ENCODE results near the gene IL7R. TPM values are rescaled to one million over a fixed set of nuclear protein-coding genes. Genes with fewer than 3 reads are reported as not detected.

The IL7R gene
- total and polyA plus RNA-seq, 5 experiments from 2014 or later, result 569 to 1,437 (median 668) TPM

GRCh38 chr5:35876922-35877321 is 20.2 kb downstream of the IL7R start:
- peaks cover 44 to 92% (median 88%) of the 10 kb centered on the region in 4 donors for H3K4me1 Mint-ChIP-seq
- peak overlapping the region in 8 of 10 donors; percentile 15 to 78 (median 42) for H3K4me3 Mint-ChIP-seq
- DNase-seq (no peak), ATAC-seq (no peak)
- peaks cover 0 to 19% (median 2%) of the 10 kb centered on the region in 9 donors for H3K9me3 Mint-ChIP-seq
- H3K27me3 Mint-ChIP-seq, result no peaks in the 10 kb centered on the region
- POLR2A ChIA-PET, result interaction anchor here (1.0 to 10.9 kb wide), 4 partner anchors 17 to 98 kb away, joined by 3 to 250 read pairs (median 38); partner anchors contain the start of gene IL7R
- peak overlapping the region; percentile 82 to 97 (median 86) for H3K27ac Mint-ChIP-seq
- H3K36me3 Mint-ChIP-seq, result peaks cover 38 to 86% (median 82%) of the 10 kb centered on the region in 3 donors

- POLR2A ChIA-PET, result interaction anchor here (1.0 kb wide), 3 partner anchors 18 to 24 kb away, joined by 3 read pairs; no protein-coding TSS in a partner anchor
- DNase-seq, result no peak
These were observed 21.0 kb downstream of the IL7R start for GRCh38 chr5:35877655-35878054.

GRCh38 chr5:35878079-35878478 is 21.4 kb downstream of the IL7R start:
- DNase-seq (no peak), ATAC-seq (no peak)
- Mint-ChIP-seq H3K27me3 (no peaks in the 10 kb centered on the region), H3K36me3 (peaks cover 35 to 76% (median 75%) of the 10 kb centered on the region in 3 donors), H3K4me3 (peak overlapping the region in 9 of 10 donors; percentile 0 to 78 (median 46)), H3K9me3 (peaks cover 0 to 29% (median 2%) of the 10 kb centered on the region in 9 donors), H3K4me1 (peaks cover 47 to 97% (median 94%) of the 10 kb centered on the region in 4 donors), H3K27ac (peak overlapping the region; percentile 82 to 97 (median 86))
- POLR2A ChIA-PET, result interaction anchor here (1.0 to 7.3 kb wide), 8 partner anchors 8 to 99 kb away, joined by 3 to 66 read pairs (median 10); partner anchors contain the start of gene IL7R

More at GRCh38 chr5:35877655-35878054, 21.0 kb downstream of the IL7R start:
- Mint-ChIP-seq H3K27ac (peak overlapping the region; percentile 82 to 97 (median 86)), H3K9me3 (peaks cover 0 to 26% (median 2%) of the 10 kb centered on the region in 9 donors), H3K4me1 (peaks cover 48 to 98% (median 92%) of the 10 kb centered on the region in 4 donors), H3K4me3 (peak overlapping the region in 9 of 10 donors; percentile 0 to 78 (median 46)), H3K27me3 (no peaks in the 10 kb centered on the region), H3K36me3 (peaks cover 37 to 78% (median 77%) of the 10 kb centered on the region in 3 donors)
- no peak for ATAC-seq

GRCh38 chr5:35879096-35879495 is 22.4 kb downstream of the IL7R start:
- DNase-seq, result no peak
- Mint-ChIP-seq H3K36me3 (peaks cover 29 to 69% (median 64%) of the 10 kb centered on the region in 3 donors), H3K27ac (peak overlapping the region in 9 of 10 donors; percentile 62 to 95 (median 70)), H3K9me3 (peaks cover 0 to 29% (median 2%) of the 10 kb centered on the region in 9 donors), H3K27me3 (no peaks in the 10 kb centered on the region), H3K4me1 (peaks cover 52 to 97% (median 94%) of the 10 kb centered on the region in 4 donors), H3K4me3 (peak overlapping the region in 6 of 10 donors; percentile 8 to 59 (median 18))
- no peak for ATAC-seq
- POLR2A ChIA-PET, result interaction anchor here (0.7 to 7.3 kb wide), 10 partner anchors 9 to 130 kb away, joined by 3 to 66 read pairs (median 15); partner anchors contain the start of gene IL7R

GRCh38 chr5:35879649-35880048 is 23.0 kb downstream of the IL7R start:
- Mint-ChIP-seq H3K36me3 (peaks cover 23 to 63% (median 59%) of the 10 kb centered on the region in 3 donors), H3K9me3 (peaks cover 0 to 29% (median 2%) of the 10 kb centered on the region in 9 donors), H3K27ac (peak overlapping the region; percentile 16 to 95 (median 69)), H3K27me3 (no peaks in the 10 kb centered on the region), H3K4me1 (peaks cover 52 to 97% (median 93%) of the 10 kb centered on the region in 4 donors), H3K4me3 (peak overlapping the region in 4 of 10 donors; percentile 13 to 21 (median 16))
- POLR2A ChIA-PET, result interaction anchor here (0.8 to 7.3 kb wide), 13 partner anchors 9 to 229 kb away, joined by 3 to 66 read pairs (median 6); partner anchors contain the start of gene IL7R
- no peak for ATAC-seq
- DNase-seq, result no peak

DNA sequence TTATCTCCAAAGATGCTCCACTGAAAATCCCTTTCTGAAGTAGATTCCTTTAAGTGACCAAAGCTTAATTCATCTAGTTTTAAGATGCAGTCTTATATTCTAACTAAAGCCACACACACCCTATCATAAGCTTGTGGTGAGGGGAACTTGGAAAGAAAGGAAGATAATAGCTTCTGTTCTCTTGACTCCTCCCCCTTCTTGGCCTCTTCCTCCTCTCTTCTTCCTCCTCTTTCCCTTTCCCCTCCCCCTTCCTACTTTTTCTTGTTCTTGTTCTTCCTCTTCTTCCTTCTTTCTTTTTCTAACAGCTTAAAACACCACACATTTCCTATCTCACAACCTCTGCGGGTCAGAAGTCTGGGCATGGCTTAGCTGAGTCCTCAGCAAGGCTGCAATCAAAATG is 23.5 kb downstream of the IL7R start:
- DNase-seq (no peak), ATAC-seq (no peak)
- H3K36me3 Mint-ChIP-seq, result peaks cover 20 to 58% (median 54%) of the 10 kb centered on the region in 3 donors
- peak overlapping the region in 8 of 10 donors; percentile 61 to 95 (median 76) for H3K27ac Mint-ChIP-seq
- H3K27me3 Mint-ChIP-seq, result no peaks in the 10 kb centered on the region
- peak overlapping the region in 5 of 10 donors; percentile 1 to 66 (median 48) for H3K4me3 Mint-ChIP-seq
- POLR2A ChIA-PET, result interaction anchor here (0.6 to 7.3 kb wide), 15 partner anchors 9 to 271 kb away, joined by 3 to 66 read pairs (median 5); partner anchors contain the start of gene IL7R
- H3K4me1 Mint-ChIP-seq, result peaks cover 51 to 95% (median 91%) of the 10 kb centered on the region in 4 donors
- H3K9me3 Mint-ChIP-seq, result peaks cover 0 to 29% (median 2%) of the 10 kb centered on the region in 9 donors

DNA sequence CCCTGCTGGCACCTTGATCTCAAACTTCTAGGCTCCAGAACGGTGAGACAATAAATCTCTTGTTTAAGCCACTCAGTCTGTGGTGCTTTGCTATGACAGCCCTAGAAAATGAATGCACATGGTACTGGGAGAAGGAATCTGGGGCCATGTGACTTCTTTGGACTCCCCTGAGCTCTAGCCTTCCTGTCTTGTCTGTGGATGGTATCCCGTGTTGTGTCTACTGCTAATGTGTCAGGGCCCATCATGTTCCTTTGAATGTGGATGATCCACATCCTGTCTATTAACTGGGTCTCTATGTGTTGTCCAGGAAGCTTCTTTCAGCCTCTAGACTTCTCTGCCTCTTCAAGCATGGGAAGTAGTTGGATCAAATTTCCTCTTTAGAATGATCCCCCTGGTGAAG is 25.1 kb downstream of the IL7R start:
- H3K27me3 Mint-ChIP-seq, result no peaks in the 10 kb centered on the region
- DNase-seq, result no peak
- POLR2A ChIA-PET, result interaction anchor here (0.9 to 7.3 kb wide), 16 partner anchors 8 to 120 kb away, joined by 3 to 66 read pairs (median 6); partner anchors contain the start of gene IL7R
- peaks cover 0 to 22% (median 0%) of the 10 kb centered on the region in 9 donors for H3K9me3 Mint-ChIP-seq
- H3K27ac Mint-ChIP-seq, result peak overlapping the region in 9 of 10 donors; percentile 1 to 88 (median 62)
- H3K36me3 Mint-ChIP-seq, result peaks cover 10 to 42% (median 38%) of the 10 kb centered on the region in 3 donors
- no peak overlapping the region for H3K4me3 Mint-ChIP-seq
- H3K4me1 Mint-ChIP-seq, result peaks cover 43 to 80% (median 77%) of the 10 kb centered on the region in 4 donors
- peak; percentile 8 to 22 for ATAC-seq

DNA sequence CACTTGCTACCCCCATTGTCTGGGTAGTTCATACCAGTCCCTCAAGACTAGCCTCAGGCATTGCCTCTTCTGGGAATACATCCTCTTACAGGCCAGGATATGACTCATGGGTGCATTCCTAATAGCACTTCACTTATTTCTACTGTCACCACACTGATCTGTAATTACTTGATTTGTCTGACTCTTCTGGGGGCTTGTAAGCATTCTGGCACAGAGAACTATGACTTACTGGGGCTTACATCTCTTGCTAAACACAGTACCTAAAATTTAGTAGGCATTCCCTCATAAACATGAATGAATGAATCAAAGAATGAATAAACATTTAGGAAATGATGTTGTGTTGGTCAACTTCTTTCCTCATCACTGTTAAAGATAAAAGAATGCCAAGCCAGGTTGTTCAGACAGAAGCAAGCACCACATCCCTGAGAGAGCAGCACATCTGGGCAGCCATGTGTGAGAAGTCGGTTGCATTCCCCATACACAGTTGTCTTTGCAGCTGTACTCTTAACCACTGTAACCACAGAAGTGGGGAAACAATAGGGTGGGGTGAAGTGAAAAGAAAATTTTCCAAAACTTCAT is 27.6 kb downstream of the IL7R start:
- H3K27ac Mint-ChIP-seq, result peak overlapping the region; percentile 9 to 85 (median 58)
- H3K4me1 Mint-ChIP-seq, result peaks cover 30 to 55% (median 53%) of the 10 kb centered on the region in 4 donors
- H3K4me3 Mint-ChIP-seq, result peak overlapping the region in 7 of 10 donors; percentile 5 to 51 (median 21)
- POLR2A ChIA-PET, result interaction anchor here (1.0 to 7.3 kb wide), 6 partner anchors 9 to 233 kb away, joined by 3 to 37 read pairs (median 4); no protein-coding TSS in a partner anchor
- H3K9me3 Mint-ChIP-seq, result peaks cover 0 to 12% (median 0%) of the 10 kb centered on the region in 9 donors
- peak; percentile 43 to 54 for ATAC-seq
- H3K27me3 Mint-ChIP-seq, result no peaks in the 10 kb centered on the region
- DNase-seq, result no peak
- peaks cover 0 to 20% (median 13%) of the 10 kb centered on the region in 3 donors for H3K36me3 Mint-ChIP-seq

GRCh38 chr5:35884773-35885172 is 28.1 kb downstream of the IL7R start:
- ATAC-seq (no peak), DNase-seq (no peak)
- H3K27me3 Mint-ChIP-seq, result no peaks in the 10 kb centered on the region
- no peak overlapping the region for H3K4me3 Mint-ChIP-seq
- peak overlapping the region in 1 of 10 donors; percentile 78 for H3K27ac Mint-ChIP-seq
- H3K9me3 Mint-ChIP-seq, result peaks cover 0 to 12% (median 0%) of the 10 kb centered on the region in 9 donors
- peaks cover 27 to 50% (median 48%) of the 10 kb centered on the region in 4 donors for H3K4me1 Mint-ChIP-seq
- H3K36me3 Mint-ChIP-seq, result peaks cover 0 to 15% (median 8%) of the 10 kb centered on the region in 3 donors
- POLR2A ChIA-PET, result interaction anchor here (1.0 to 7.3 kb wide), 9 partner anchors 10 to 233 kb away, joined by 3 to 37 read pairs (median 4); partner anchors contain the start of gene IL7R

- Mint-ChIP-seq H3K9me3 (peaks cover 0 to 12% (median 0%) of the 10 kb centered on the region in 9 donors), H3K36me3 (peaks cover 0 to 5% (median 0%) of the 10 kb centered on the region in 3 donors), H3K4me1 (peaks cover 21 to 36% (median 33%) of the 10 kb centered on the region in 4 donors), H3K4me3 (no peak overlapping the region), H3K27ac (peak overlapping the region in 1 of 10 donors; percentile 53), H3K27me3 (no peaks in the 10 kb centered on the region)
- DNase-seq, result no peak
- POLR2A ChIA-PET, result no interaction called here
- no peak for ATAC-seq
These were observed 29.7 kb downstream of the IL7R start for GRCh38 chr5:35886381-35886780.

DNA sequence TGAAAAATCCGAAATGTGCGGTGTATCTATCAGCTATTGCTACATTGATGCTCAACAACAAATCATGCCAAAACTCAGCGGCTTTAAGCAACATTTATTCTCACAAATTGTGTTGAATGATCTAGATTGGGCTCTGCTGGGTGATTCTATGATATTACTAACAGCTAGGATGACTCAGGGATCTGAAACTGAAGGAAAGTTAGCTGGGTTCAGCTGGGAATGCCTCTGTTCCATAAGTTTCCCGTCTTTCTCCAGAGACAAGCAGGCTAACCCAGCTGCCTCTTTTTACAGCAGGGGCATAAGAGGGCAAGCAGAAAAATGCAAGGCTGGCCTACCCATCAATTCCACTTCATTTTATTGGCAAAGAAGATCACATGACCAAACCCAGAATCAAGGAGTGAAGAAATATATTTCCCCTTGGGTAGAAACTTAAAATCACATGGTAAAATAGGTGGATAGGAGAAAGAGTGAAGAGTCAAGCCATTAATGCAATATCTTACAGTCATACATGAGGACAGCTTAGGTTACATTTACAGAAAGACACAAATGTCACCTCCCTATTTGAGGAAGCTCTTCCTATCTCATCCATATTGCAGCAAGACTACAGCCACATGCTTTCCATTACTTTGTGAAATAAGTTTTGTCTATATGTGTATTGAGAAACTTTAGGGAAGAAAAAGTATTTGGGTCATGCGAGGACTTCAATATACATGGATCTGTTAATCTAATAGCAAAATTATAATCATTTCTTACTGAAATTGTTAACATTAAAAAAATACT is 30.8 kb downstream of the IL7R start:
- ATAC-seq, result no peak
- no peaks in the 10 kb centered on the region for H3K27me3 Mint-ChIP-seq
- H3K4me1 Mint-ChIP-seq, result peaks cover 17 to 28% (median 23%) of the 10 kb centered on the region in 4 donors

More for the DNA sequence above, 30.8 kb downstream of the IL7R start:
- peaks cover 0 to 4% (median 0%) of the 10 kb centered on the region in 9 donors for H3K9me3 Mint-ChIP-seq
- POLR2A ChIA-PET, result interaction anchor here (1.0 to 1.2 kb wide), 2 partner anchors 11 to 17 kb away, joined by 3 read pairs; no protein-coding TSS in a partner anchor
- H3K4me3 Mint-ChIP-seq, result no peak overlapping the region
- peaks cover 0 to 8% (median 0%) of the 10 kb centered on the region in 3 donors for H3K36me3 Mint-ChIP-seq
- no peak overlapping the region for H3K27ac Mint-ChIP-seq
- DNase-seq, result no peak
